Measurements from ENCODE around the gene SGSM2. TPM values are rescaled to one million over a fixed set of nuclear protein-coding genes. Genes with fewer than 3 reads are reported as not detected.

SGSM2 gene
- total RNA-seq, 2 experiments from 2014 or later, result 21.4 to 28.0 TPM

GRCh38 chr17:2366747-2367494 lies 29.6 kb downstream of the SGSM2 start:
- H3K9me3 Mint-ChIP-seq (ENCODE audit: low read depth), result no peaks in the 10 kb centered on the region
- intact Hi-C loops (cut with DNase I, micrococcal nuclease), result no loop called here
- H3K27me3 Mint-ChIP-seq, result no peaks in the 10 kb centered on the region
- POLR2A ChIA-PET, result no interaction called here
- H3K4me3 Mint-ChIP-seq, result no peak overlapping the region
- no peaks in the 10 kb centered on the region for H3K4me1 Mint-ChIP-seq
- H3K27ac Mint-ChIP-seq, result no peak overlapping the region
- CTCF ChIA-PET, result interaction anchor here (1.6 to 5.2 kb wide), 3 partner anchors 15 to 49 kb away, joined by 4 to 31 read pairs (median 7); no protein-coding TSS in a partner anchor
- DNase-seq (no peak), ATAC-seq (no peak)
- H3K36me3 Mint-ChIP-seq (ENCODE audit: low read depth), result peaks cover 3% of the 10 kb centered on the region

GRCh38 chr17:2368359-2368758 lies 31.1 kb downstream of the SGSM2 start:
- DNase-seq (no peak), ATAC-seq (no peak)
- H3K27me3 Mint-ChIP-seq, result no peaks in the 10 kb centered on the region
- POLR2A ChIA-PET, result interaction anchor here (0.6 kb wide), 1 partner anchor 73 kb away, joined by 3 read pairs; no protein-coding TSS in a partner anchor
- H3K4me1 Mint-ChIP-seq, result no peaks in the 10 kb centered on the region
- CTCF ChIA-PET, result interaction anchor here (0.6 to 5.2 kb wide), 3 partner anchors 14 to 276 kb away, joined by 3 to 31 read pairs (median 7); no protein-coding TSS in a partner anchor
- intact Hi-C loops (cut with DNase I, micrococcal nuclease), result no loop called here
- H3K4me3 Mint-ChIP-seq, result no peak overlapping the region
- H3K36me3 Mint-ChIP-seq (ENCODE audit: low read depth), result no peaks in the 10 kb centered on the region
- H3K27ac Mint-ChIP-seq, result no peak overlapping the region
- no peaks in the 10 kb centered on the region for H3K9me3 Mint-ChIP-seq (ENCODE audit: low read depth)

- DNase-seq (no peak), ATAC-seq (no peak)
- Mint-ChIP-seq H3K36me3 (ENCODE audit: low read depth) (no peaks in the 10 kb centered on the region), H3K27me3 (no peaks in the 10 kb centered on the region), H3K27ac (no peak overlapping the region), H3K4me3 (no peak overlapping the region), H3K9me3 (ENCODE audit: low read depth) (no peaks in the 10 kb centered on the region), H3K4me1 (no peaks in the 10 kb centered on the region)
- ChIA-PET POLR2A (no interaction called here), CTCF (interaction anchor here (1.5 to 5.2 kb wide), 3 partner anchors 13 to 47 kb away, joined by 5 to 31 read pairs (median 7); no protein-coding TSS in a partner anchor)
- intact Hi-C loops (cut with DNase I, micrococcal nuclease), result no loop called here
Measured at GRCh38 chr17:2369039-2369438, 31.7 kb downstream of the SGSM2 start.

GRCh38 chr17:2369551-2370210 lies 32.4 kb downstream of the SGSM2 start:
- Mint-ChIP-seq H3K36me3 (ENCODE audit: low read depth) (no peaks in the 10 kb centered on the region), H3K27me3 (no peaks in the 10 kb centered on the region), H3K9me3 (ENCODE audit: low read depth) (no peaks in the 10 kb centered on the region), H3K4me1 (no peaks in the 10 kb centered on the region), H3K27ac (no peak overlapping the region), H3K4me3 (no peak overlapping the region)
- ChIA-PET CTCF (interaction anchor here (1.5 to 5.2 kb wide), 2 partner anchors 12 to 47 kb away, joined by 5 to 31 read pairs; no protein-coding TSS in a partner anchor), POLR2A (no interaction called here)
- no peak for DNase-seq
- ATAC-seq, result no peak
- intact Hi-C loops (cut with DNase I, micrococcal nuclease), result no loop called here

- Mint-ChIP-seq H3K4me1 (no peaks in the 10 kb centered on the region), H3K4me3 (no peak overlapping the region), H3K27ac (no peak overlapping the region), H3K27me3 (no peaks in the 10 kb centered on the region), H3K36me3 (ENCODE audit: low read depth) (no peaks in the 10 kb centered on the region), H3K9me3 (ENCODE audit: low read depth) (no peaks in the 10 kb centered on the region)
- POLR2A ChIA-PET, result no interaction called here
- DNase-seq, result no peak
- CTCF ChIA-PET, result interaction anchor here (1.5 to 5.2 kb wide), 2 partner anchors 12 to 46 kb away, joined by 5 to 31 read pairs; no protein-coding TSS in a partner anchor
- intact Hi-C loops (cut with DNase I, micrococcal nuclease), result no loop called here
- no peak for ATAC-seq
Measured at GRCh38 chr17:2370211-2370589, 32.9 kb downstream of the SGSM2 start.

- intact Hi-C loops (cut with DNase I, micrococcal nuclease), result no loop called here
- POLR2A ChIA-PET, result no interaction called here
- Mint-ChIP-seq H3K27ac (no peak overlapping the region), H3K36me3 (ENCODE audit: low read depth) (no peaks in the 10 kb centered on the region), H3K4me1 (no peaks in the 10 kb centered on the region), H3K27me3 (no peaks in the 10 kb centered on the region), H3K9me3 (ENCODE audit: low read depth) (no peaks in the 10 kb centered on the region), H3K4me3 (no peak overlapping the region)
- CTCF ChIA-PET, result interaction anchor here (1.3 to 5.2 kb wide), 2 partner anchors 11 to 44 kb away, joined by 6 to 31 read pairs; no protein-coding TSS in a partner anchor
- DNase-seq (no peak), ATAC-seq (no peak)
Measured at GRCh38 chr17:2371183-2372130, 34.2 kb downstream of the SGSM2 start.

- Mint-ChIP-seq H3K36me3 (ENCODE audit: low read depth) (no peaks in the 10 kb centered on the region), H3K27me3 (no peaks in the 10 kb centered on the region), H3K9me3 (ENCODE audit: low read depth) (no peaks in the 10 kb centered on the region), H3K4me1 (no peaks in the 10 kb centered on the region), H3K4me3 (no peak overlapping the region), H3K27ac (no peak overlapping the region)
- ChIA-PET CTCF (interaction anchor here (1.3 to 5.2 kb wide), 2 partner anchors 10 to 44 kb away, joined by 6 to 31 read pairs; no protein-coding TSS in a partner anchor), POLR2A (no interaction called here)
- ATAC-seq (no peak), DNase-seq (no peak)
- intact Hi-C loops (cut with DNase I, micrococcal nuclease), result no loop called here
Measured at GRCh38 chr17:2372180-2372579, 34.9 kb downstream of the SGSM2 start.

- H3K27me3 Mint-ChIP-seq, result no peaks in the 10 kb centered on the region
- intact Hi-C loops (cut with DNase I, micrococcal nuclease), result no loop called here
- H3K9me3 Mint-ChIP-seq (ENCODE audit: low read depth), result no peaks in the 10 kb centered on the region
- H3K4me1 Mint-ChIP-seq, result no peaks in the 10 kb centered on the region
- no peak overlapping the region for H3K27ac Mint-ChIP-seq
- ChIA-PET POLR2A (no interaction called here), CTCF (interaction anchor here (0.6 to 1.8 kb wide), 2 partner anchors 10 to 374 kb away, joined by 3 to 9 read pairs; no protein-coding TSS in a partner anchor)
- no peak overlapping the region for H3K4me3 Mint-ChIP-seq
- H3K36me3 Mint-ChIP-seq (ENCODE audit: low read depth), result no peaks in the 10 kb centered on the region
- DNase-seq (no peak), ATAC-seq (no peak)
Measured at GRCh38 chr17:2372681-2373080, 35.4 kb downstream of the SGSM2 start.

- Mint-ChIP-seq H3K4me3 (no peak overlapping the region), H3K36me3 (ENCODE audit: low read depth) (no peaks in the 10 kb centered on the region), H3K4me1 (no peaks in the 10 kb centered on the region), H3K27me3 (no peaks in the 10 kb centered on the region), H3K27ac (no peak overlapping the region), H3K9me3 (ENCODE audit: low read depth) (no peaks in the 10 kb centered on the region)
- ChIA-PET POLR2A (no interaction called here), CTCF (interaction anchor here (0.6 to 1.8 kb wide), 2 partner anchors 10 to 373 kb away, joined by 3 to 9 read pairs; no protein-coding TSS in a partner anchor)
- intact Hi-C loops (cut with DNase I, micrococcal nuclease), result no loop called here
- DNase-seq (no peak), ATAC-seq (no peak)
Measured at GRCh38 chr17:2373179-2373578, 35.9 kb downstream of the SGSM2 start.

GRCh38 chr17:2374549-2375285 lies 37.4 kb downstream of the SGSM2 start:
- Mint-ChIP-seq H3K27ac (no peak overlapping the region), H3K4me1 (no peaks in the 10 kb centered on the region), H3K27me3 (no peaks in the 10 kb centered on the region), H3K36me3 (ENCODE audit: low read depth) (no peaks in the 10 kb centered on the region), H3K4me3 (no peak overlapping the region), H3K9me3 (ENCODE audit: low read depth) (no peaks in the 10 kb centered on the region)
- ChIA-PET POLR2A (interaction anchor here (0.7 kb wide), 1 partner anchor 47 kb away, joined by 4 read pairs; no protein-coding TSS in a partner anchor), CTCF (interaction anchor here (1.1 kb wide), 1 partner anchor 53 kb away, joined by 3 read pairs; no protein-coding TSS in a partner anchor)
- intact Hi-C loops (cut with DNase I, micrococcal nuclease), result no loop called here
- DNase-seq (no peak), ATAC-seq (no peak)
